ENCODE results near the gene DYNC1LI2.

DNA sequence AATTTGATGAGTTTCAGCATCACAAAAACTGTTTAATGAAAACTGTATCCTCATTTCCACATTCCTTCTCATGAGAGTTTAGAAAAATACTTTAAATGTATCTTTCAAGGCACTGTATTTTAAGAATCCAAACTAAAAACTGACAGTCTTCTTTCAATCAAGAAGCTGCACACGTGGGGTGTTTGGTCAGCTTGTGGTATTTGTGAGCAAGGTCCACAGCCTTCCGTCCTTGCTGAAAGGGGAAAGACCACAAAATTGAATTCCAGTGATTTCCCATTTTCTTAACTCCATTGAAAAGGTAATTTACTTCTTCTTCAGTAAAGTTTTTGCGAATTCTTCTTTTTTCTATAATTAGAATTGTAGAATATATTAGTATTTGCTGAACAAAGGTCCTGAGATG, 3.4 kb upstream of the DYNC1LI2 start:
- TF ChIP-seq EZH2 (IDR thresholded peaks at IDR 0.05; ENCODE audit: low read depth): no peak
- TF ChIP-seq, protein P1, sequence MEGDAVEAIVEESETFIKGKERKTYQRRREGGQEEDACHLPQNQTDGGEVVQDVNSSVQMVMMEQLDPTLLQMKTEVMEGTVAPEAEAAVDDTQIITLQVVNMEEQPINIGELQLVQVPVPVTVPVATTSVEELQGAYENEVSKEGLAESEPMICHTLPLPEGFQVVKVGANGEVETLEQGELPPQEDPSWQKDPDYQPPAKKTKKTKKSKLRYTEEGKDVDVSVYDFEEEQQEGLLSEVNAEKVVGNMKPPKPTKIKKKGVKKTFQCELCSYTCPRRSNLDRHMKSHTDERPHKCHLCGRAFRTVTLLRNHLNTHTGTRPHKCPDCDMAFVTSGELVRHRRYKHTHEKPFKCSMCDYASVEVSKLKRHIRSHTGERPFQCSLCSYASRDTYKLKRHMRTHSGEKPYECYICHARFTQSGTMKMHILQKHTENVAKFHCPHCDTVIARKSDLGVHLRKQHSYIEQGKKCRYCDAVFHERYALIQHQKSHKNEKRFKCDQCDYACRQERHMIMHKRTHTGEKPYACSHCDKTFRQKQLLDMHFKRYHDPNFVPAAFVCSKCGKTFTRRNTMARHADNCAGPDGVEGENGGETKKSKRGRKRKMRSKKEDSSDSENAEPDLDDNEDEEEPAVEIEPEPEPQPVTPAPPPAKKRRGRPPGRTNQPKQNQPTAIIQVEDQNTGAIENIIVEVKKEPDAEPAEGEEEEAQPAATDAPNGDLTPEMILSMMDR (conservative IDR thresholded peaks at IDR 0.05): no peak

Data from PC-9 (cell line).